Measurements from ENCODE around the gene SLC4A1AP.

The SLC4A1AP gene

DNA sequence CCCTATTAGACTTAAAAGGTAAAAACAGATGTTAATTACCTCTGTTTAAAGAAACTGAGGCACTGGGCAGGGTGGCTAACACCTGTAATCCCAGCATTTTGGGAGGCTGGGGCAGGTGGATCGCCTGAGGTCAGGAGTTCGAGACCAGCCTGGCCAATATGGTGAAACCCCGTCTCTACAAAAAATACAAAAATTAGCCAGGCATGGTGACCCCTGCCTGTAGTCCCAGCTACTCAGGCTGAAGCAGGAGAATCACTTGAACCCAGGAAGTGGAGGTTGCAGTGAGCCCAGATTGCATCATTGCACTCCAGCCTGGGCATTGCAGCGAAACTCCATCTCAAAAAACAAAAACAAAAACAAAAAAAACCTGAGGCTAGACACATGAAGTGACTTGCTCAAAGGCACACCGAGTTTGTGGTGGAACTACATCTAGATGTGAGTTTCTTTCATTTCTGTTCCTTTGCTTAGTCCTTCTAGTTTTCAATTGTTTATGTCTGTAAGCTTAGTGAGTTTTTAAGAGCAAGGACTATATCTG is 40.7 kb downstream of the SLC4A1AP start:
- Histone ChIP-seq H3K4me3 (no peak overlapping the region), H3K27ac (peak overlapping the region; percentile 89 to 91)
- TF ChIP-seq, protein P1, sequence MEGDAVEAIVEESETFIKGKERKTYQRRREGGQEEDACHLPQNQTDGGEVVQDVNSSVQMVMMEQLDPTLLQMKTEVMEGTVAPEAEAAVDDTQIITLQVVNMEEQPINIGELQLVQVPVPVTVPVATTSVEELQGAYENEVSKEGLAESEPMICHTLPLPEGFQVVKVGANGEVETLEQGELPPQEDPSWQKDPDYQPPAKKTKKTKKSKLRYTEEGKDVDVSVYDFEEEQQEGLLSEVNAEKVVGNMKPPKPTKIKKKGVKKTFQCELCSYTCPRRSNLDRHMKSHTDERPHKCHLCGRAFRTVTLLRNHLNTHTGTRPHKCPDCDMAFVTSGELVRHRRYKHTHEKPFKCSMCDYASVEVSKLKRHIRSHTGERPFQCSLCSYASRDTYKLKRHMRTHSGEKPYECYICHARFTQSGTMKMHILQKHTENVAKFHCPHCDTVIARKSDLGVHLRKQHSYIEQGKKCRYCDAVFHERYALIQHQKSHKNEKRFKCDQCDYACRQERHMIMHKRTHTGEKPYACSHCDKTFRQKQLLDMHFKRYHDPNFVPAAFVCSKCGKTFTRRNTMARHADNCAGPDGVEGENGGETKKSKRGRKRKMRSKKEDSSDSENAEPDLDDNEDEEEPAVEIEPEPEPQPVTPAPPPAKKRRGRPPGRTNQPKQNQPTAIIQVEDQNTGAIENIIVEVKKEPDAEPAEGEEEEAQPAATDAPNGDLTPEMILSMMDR (IDR thresholded peaks at IDR 0.05), result no peak
- DNase-seq (ENCODE audit: low spot score), result no peak

DNA sequence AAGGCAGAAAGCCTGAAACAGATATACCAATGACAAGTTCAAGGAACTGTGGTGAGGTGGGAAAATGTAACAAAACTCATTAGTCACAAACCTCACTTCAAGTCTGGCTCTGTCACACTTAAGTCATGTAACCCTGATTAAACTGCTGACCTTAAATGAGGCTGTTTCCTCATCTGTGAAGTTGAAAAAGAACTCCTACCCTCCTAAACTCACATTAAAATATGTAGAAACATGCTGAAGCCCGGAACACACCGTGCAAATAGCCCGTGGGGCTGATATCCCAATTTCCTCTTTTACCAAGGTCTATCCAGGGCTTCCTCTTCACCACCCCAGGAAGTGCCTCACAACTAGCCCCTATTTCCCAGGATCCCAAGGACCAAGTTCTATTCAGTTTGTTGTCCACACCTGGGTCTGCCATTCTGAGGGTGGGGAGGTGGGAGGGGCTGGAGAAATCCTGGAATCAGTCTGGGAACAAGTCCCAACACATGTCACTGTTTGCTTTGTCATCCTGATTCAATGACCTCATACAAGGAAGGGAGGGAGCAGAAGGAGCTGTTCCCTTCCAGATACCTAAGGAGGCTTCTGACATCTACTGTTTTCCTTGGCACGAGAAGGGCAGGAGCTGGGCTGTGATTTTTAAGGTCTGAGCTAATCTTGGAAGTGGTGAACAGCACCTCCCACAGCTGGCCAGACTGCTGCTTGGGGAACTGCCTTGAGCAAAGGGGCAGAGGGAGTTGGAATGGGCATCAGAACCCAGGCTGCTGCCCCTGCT is 42.3 kb downstream of the SLC4A1AP start:
- peak overlapping the region; percentile 89 to 91 for H3K27ac ChIP-seq

DNA sequence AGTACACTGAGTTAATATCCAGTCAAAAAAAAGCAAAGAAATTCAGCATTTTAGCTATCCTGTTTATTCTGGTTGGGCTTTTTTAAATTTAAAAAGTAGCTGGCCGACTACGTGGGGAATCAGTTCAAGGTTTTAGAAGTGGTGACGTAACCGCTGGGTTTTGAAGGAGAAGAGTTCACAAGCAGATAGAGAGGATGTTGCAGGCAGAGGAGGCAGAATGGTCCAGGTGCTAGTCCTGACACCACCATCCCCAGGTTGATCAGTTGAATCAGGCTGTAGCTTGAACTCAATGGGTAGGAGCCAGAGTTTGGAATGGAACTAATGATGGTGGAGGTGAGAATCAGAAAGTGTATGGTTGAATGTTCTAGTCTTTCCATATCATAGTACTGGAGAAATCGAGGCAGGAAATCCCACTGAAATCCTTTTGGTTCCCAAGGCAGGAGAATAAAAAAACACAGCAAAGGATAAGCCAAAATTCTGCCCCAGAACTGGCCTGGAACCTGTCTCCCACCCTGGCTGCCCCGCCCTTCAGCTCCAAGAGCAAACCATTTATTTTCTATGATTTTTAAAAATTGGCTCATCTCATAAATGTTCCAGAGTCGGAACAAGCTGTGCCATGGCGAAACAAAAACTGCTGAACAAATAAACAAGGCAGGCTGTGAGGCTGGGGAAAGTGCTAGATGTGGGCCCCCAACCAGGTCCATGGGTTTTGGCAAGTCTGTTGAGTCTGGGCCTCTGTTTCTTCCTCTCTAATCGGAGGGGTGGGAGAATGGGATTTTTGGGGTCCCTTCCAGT is 44.0 kb downstream of the SLC4A1AP start:
- peak overlapping the region; percentile 89 to 91 for H3K27ac ChIP-seq
- TF ChIP-seq, protein P1 (IDR thresholded peaks at IDR 0.05), result no peak

More for the DNA sequence above, 42.3 kb downstream of the SLC4A1AP start:
- TF ChIP-seq, protein P1 (IDR thresholded peaks at IDR 0.05), result no peak
- peak overlapping the region; percentile 12 for H3K4me3 ChIP-seq
- peak; percentile 96 for DNase-seq (ENCODE audit: low spot score)

DNA sequence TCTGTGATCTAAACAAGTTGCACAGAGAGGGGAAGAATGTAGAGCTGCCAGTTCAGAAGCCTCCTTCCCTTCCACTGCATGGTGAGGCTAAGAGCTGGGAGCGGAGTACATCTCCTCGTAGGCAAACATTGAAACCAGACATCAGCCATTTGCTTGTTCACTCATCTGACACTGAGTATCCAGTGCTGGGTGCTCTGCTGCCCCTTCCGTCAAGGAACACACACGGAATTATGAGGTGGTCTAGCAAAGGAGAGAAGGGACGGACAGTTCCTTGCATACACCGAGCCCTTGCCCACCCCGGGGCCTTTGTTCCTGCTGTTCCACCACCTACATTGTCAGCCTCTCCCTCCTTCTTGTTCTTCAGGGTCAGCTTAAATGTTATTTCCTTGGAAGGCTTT is 44.6 kb downstream of the SLC4A1AP start:
- Histone ChIP-seq H3K27ac (peak overlapping the region; percentile 89 to 91), H3K4me3 (no peak overlapping the region)
- DNase-seq (ENCODE audit: low spot score), result no peak
- TF ChIP-seq, protein P1 (IDR thresholded peaks at IDR 0.05), result no peak

More for the DNA sequence above, 44.0 kb downstream of the SLC4A1AP start:
- DNase-seq (ENCODE audit: low spot score), result no peak
- H3K4me3 ChIP-seq, result no peak overlapping the region

DNA sequence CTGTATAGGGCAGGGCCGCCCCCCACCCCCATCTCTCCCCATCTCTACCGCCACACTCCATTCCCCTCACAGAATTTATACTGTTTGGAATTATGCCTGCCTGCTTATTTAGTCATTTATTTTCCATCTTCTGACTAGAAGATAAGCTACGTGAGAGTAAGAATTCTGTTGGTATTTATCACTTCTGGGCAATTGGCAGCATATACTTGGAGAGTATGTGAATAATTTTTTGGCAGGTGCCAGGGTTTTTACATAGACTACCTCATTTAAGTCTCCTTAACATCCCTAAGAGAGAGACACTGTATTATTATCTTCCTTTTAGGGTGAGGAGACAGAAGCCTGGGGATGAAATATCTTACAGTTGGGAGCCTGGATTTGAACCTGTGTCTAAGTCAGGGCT is 45.0 kb downstream of the SLC4A1AP start:
- Histone ChIP-seq H3K4me3 (no peak overlapping the region), H3K27ac (peak overlapping the region; percentile 89 to 91)
- TF ChIP-seq, protein P1 (IDR thresholded peaks at IDR 0.05), result no peak
- DNase-seq (ENCODE audit: low spot score), result no peak

DNA sequence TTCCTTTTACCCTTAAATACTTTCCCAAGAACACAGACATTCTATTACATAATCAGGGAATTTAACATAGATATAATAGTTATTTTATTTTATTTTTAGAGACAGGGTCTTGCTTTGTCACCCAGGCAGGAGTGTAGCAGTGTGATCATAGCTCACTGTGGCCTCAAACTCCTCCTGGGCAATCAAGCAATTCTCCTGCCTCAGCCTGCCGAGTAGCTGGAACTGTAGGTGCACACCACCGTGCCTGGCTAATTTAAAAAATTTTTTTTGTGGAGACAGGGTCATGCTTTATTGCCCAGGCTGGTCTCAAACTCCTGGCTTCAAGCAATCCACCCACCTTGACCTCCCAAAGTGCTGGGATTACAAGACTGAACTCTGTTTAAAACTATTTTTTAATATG is 45.6 kb downstream of the SLC4A1AP start:
- Histone ChIP-seq H3K27ac (peak overlapping the region; percentile 89 to 91), H3K4me3 (no peak overlapping the region)
- TF ChIP-seq, protein P1 (IDR thresholded peaks at IDR 0.05), result no peak
- no peak for DNase-seq (ENCODE audit: low spot score)
